Measurements from ENCODE around the gene NIT1. TPM values are rescaled to one million over a fixed set of nuclear protein-coding genes. Genes with fewer than 3 reads are reported as not detected.

NIT1 gene
- total and polyA plus RNA-seq, 10 of the 15 experiments (the other 5 are each of a cell fraction or from before 2014, with no cell fraction given) = 19.2 to 54.4 (median 28.3) TPM

DNA sequence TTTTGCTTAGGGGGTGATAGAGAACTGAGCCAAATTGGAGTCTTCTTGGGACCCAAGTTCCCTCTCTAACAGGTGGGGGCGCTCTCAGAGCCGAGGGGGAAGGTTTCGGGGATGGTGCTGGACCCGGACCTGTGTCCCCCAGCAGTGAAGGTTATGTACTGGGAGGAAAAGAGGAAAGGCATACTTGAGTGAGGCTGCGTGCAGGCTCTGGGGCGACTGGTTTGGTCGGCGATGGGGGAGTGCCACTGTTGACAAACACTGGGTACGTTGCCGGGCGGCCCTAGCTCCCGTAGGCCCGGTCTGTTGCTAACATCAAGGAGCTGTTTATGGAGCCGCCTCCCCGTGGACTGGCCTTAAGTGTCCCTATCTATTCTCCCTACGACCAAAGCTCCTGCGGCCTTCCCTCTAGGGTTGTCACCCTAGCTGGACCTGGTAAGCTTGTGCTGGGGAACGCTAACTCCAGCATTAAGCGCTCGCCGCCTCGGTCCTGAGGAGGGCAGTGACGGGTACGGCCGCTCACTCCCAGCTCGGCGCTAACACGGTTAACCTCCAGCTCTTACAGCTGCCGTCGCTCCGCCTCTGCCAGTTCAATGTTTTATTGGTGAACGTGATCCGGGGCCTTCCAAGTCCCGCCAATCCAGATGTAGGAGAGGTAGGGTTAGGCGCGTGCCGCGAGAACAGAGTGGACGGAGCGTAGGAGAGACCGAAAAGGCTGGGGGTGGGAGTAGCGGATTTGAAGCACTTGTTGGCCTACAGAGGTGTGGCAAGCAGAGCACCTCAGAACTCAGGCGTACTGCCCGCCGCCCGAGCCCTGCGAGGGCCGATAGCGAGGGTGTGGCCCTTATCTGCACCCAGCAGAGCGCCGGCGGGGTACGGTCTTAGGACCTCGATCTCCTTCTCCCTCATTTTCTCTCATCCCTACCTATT is 48.1 kb downstream of the NIT1 start, which contains the start of gene PPOX (continued):
- TF ChIP-seq, protein P1, sequence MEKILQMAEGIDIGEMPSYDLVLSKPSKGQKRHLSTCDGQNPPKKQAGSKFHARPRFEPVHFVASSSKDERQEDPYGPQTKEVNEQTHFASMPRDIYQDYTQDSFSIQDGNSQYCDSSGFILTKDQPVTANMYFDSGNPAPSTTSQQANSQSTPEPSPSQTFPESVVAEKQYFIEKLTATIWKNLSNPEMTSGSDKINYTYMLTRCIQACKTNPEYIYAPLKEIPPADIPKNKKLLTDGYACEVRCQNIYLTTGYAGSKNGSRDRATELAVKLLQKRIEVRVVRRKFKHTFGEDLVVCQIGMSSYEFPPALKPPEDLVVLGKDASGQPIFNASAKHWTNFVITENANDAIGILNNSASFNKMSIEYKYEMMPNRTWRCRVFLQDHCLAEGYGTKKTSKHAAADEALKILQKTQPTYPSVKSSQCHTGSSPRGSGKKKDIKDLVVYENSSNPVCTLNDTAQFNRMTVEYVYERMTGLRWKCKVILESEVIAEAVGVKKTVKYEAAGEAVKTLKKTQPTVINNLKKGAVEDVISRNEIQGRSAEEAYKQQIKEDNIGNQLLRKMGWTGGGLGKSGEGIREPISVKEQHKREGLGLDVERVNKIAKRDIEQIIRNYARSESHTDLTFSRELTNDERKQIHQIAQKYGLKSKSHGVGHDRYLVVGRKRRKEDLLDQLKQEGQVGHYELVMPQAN (conservative IDR thresholded peaks at IDR 0.05) = peak; percentile 83
- TF ChIP-seq NFXL1 (IDR thresholded peaks at IDR 0.05; ENCODE audit: borderline replicate concordance) = no peak
- no peak for TF ChIP-seq RELA (IDR thresholded peaks at IDR 0.05; ENCODE audit: borderline replicate concordance, partially characterized antibody)
- TF ChIP-seq ZNF384 (IDR thresholded peaks at IDR 0.05; ENCODE audit: borderline replicate concordance, low read depth, low read length) = no peak
- TF ChIP-seq FOXM1 (IDR thresholded peaks at IDR 0.05; ENCODE audit: low read depth, low read length) = peak; percentile 11; the same call in 1 of the 2 replicates
- TF ChIP-seq GABPA (IDR thresholded peaks at IDR 0.05; ENCODE audit: low read depth) = no peak
- TF ChIP-seq HCFC1 (IDR thresholded peaks at IDR 0.05; ENCODE audit: low read length) = peak; percentile 56
- TF ChIP-seq, protein P2, sequence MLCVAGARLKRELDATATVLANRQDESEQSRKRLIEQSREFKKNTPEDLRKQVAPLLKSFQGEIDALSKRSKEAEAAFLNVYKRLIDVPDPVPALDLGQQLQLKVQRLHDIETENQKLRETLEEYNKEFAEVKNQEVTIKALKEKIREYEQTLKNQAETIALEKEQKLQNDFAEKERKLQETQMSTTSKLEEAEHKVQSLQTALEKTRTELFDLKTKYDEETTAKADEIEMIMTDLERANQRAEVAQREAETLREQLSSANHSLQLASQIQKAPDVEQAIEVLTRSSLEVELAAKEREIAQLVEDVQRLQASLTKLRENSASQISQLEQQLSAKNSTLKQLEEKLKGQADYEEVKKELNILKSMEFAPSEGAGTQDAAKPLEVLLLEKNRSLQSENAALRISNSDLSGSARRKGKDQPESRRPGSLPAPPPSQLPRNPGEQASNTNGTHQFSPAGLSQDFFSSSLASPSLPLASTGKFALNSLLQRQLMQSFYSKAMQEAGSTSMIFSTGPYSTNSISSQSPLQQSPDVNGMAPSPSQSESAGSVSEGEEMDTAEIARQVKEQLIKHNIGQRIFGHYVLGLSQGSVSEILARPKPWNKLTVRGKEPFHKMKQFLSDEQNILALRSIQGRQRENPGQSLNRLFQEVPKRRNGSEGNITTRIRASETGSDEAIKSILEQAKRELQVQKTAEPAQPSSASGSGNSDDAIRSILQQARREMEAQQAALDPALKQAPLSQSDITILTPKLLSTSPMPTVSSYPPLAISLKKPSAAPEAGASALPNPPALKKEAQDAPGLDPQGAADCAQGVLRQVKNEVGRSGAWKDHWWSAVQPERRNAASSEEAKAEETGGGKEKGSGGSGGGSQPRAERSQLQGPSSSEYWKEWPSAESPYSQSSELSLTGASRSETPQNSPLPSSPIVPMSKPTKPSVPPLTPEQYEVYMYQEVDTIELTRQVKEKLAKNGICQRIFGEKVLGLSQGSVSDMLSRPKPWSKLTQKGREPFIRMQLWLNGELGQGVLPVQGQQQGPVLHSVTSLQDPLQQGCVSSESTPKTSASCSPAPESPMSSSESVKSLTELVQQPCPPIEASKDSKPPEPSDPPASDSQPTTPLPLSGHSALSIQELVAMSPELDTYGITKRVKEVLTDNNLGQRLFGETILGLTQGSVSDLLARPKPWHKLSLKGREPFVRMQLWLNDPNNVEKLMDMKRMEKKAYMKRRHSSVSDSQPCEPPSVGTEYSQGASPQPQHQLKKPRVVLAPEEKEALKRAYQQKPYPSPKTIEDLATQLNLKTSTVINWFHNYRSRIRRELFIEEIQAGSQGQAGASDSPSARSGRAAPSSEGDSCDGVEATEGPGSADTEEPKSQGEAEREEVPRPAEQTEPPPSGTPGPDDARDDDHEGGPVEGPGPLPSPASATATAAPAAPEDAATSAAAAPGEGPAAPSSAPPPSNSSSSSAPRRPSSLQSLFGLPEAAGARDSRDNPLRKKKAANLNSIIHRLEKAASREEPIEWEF (IDR thresholded peaks at IDR 0.05; ENCODE audit: insufficient replicate concordance, low read depth, low read length) = no peak
- no peak for TF ChIP-seq ZNF274 (IDR thresholded peaks at IDR 0.05; ENCODE audit: insufficient read depth, insufficient read length)
- no peak; the same call in 1 of the 2 replicates for TF ChIP-seq MAX (IDR thresholded peaks at IDR 0.05; ENCODE audit: low read depth, low read length)
- TF ChIP-seq E4F1 (IDR thresholded peaks at IDR 0.05; ENCODE audit: borderline replicate concordance, partially characterized antibody) = peak; percentile 39
- no peak for TF ChIP-seq SREBF2 (IDR thresholded peaks at IDR 0.05; ENCODE audit: low read length)
- no peak for TF ChIP-seq POU2F2 (IDR thresholded peaks at IDR 0.05; ENCODE audit: borderline replicate concordance, low read depth, low read length)
- TF ChIP-seq, protein P3, sequence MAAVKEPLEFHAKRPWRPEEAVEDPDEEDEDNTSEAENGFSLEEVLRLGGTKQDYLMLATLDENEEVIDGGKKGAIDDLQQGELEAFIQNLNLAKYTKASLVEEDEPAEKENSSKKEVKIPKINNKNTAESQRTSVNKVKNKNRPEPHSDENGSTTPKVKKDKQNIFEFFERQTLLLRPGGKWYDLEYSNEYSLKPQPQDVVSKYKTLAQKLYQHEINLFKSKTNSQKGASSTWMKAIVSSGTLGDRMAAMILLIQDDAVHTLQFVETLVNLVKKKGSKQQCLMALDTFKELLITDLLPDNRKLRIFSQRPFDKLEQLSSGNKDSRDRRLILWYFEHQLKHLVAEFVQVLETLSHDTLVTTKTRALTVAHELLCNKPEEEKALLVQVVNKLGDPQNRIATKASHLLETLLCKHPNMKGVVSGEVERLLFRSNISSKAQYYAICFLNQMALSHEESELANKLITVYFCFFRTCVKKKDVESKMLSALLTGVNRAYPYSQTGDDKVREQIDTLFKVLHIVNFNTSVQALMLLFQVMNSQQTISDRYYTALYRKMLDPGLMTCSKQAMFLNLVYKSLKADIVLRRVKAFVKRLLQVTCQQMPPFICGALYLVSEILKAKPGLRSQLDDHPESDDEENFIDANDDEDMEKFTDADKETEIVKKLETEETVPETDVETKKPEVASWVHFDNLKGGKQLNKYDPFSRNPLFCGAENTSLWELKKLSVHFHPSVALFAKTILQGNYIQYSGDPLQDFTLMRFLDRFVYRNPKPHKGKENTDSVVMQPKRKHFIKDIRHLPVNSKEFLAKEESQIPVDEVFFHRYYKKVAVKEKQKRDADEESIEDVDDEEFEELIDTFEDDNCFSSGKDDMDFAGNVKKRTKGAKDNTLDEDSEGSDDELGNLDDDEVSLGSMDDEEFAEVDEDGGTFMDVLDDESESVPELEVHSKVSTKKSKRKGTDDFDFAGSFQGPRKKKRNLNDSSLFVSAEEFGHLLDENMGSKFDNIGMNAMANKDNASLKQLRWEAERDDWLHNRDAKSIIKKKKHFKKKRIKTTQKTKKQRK (IDR thresholded peaks at IDR 0.05; ENCODE audit: low read depth, low read length) = no peak
- no peak; the same call in 1 of the 2 replicates for TF ChIP-seq IRF4 (IDR thresholded peaks at IDR 0.05; ENCODE audit: low read depth, low read length)

Measured in GM12878 (cell line).